ENCODE data around the gene PSD4. TPM values are rescaled to one million over a fixed set of nuclear protein-coding genes. Genes with fewer than 3 reads are reported as not detected.

The PSD4 gene
- total and polyA plus RNA-seq, 2 of the 4 experiments (the other 2 are of a cell fraction): 0.36 to 0.70 TPM

DNA sequence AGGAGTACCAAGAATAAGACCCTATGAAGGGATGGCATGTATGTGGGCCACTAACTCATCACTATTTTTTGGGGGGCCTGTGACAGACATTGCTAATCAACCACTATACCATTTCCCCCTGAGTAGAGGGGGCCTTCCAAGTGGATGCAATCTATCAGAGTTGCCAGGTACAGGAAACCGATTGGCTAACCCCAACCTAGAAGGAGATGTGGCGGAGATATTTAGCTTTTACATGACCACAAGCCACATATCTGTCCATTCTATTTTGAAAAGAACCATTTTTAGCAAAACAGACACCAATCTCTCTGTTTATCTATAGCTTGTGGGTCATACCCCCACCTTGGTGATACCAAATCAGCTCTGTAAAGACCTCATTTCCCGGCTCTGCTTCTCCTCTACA is 53.9 kb downstream of the PSD4 start:
- dilution Hi-C loops (cut with HindIII; ENCODE audit: low sequenced_read_pairs, unreplicated experiment): no loop called here

More for the DNA sequence above, 53.9 kb downstream of the PSD4 start:
- no peak overlapping the region for H4K91ac ChIP-seq (ENCODE audit: insufficient read depth, low read depth, low read length)
- H3K18ac ChIP-seq (ENCODE audit: low read depth, low read length): no peak overlapping the region
- DNase-seq: no peak
- H3K14ac ChIP-seq (replicated peaks; ENCODE audit: low read depth, low read length): no peak overlapping the region
- ChIA-PET POLR2A (ENCODE audit: unreplicated experiment) (no interaction called here), CTCF (interaction anchor here (0.6 kb wide), 1 partner anchor 183 kb away, joined by 3 read pairs; no protein-coding TSS in a partner anchor)
- no peak overlapping the region for H2BK20ac ChIP-seq (ENCODE audit: low read depth, low read length)
- no peak overlapping the region for H2AK9ac ChIP-seq (replicated peaks; ENCODE audit: low read depth, low read length, poor library complexity)
- no peak overlapping the region for H3K56ac ChIP-seq (ENCODE audit: extremely low read depth, insufficient read depth, low read length)
- no peak overlapping the region for H2BK120ac ChIP-seq (ENCODE audit: low read depth, low read length)
- no peak overlapping the region for H4K8ac ChIP-seq (ENCODE audit: low read depth in 2 of 2, low read length in 2 of 2)
- H3K9me1 ChIP-seq (ENCODE audit: insufficient read depth, low read length): no peaks in the 10 kb centered on the region
- no peaks in the 10 kb centered on the region for H3K4me1 ChIP-seq (ENCODE audit: control insufficient read depth, insufficient read depth, low read length)
- no peak overlapping the region for H3K4ac ChIP-seq (ENCODE audit: low read depth, low read length)
- H3K27me3 ChIP-seq (ENCODE audit: control insufficient read depth, insufficient read depth, low read length): peaks cover 2% of the 10 kb centered on the region; the same call in 1 of the 2 replicates
- no peak overlapping the region for H3K4me2 ChIP-seq (ENCODE audit: low read depth, low read length)
- WGBS, 2 experiments (ENCODE audit: extremely low coverage in 2 of 2, insufficient read length in 1 of 2): no CpG with 5 or more reads among the region's 3 CpGs
- no peak overlapping the region for H4K5ac ChIP-seq (ENCODE audit: low read depth, low read length)
- intact Hi-C loops (cut with micrococcal nuclease): no loop called here
- no peaks in the 10 kb centered on the region for H4K20me1 ChIP-seq (ENCODE audit: insufficient read depth, low read length)
- H2BK15ac ChIP-seq (ENCODE audit: low read depth, low read length): no peak overlapping the region
- no peak overlapping the region for H3K23ac ChIP-seq (ENCODE audit: low read depth, low read length)
- H2BK5ac ChIP-seq (ENCODE audit: low read depth, low read length, poor library complexity, severe bottlenecking): no peak overlapping the region
- H2AK5ac ChIP-seq (ENCODE audit: low read depth, low read length): no peak overlapping the region
- ATAC-seq (ENCODE audit: low read depth): no peak
- in situ Hi-C loops (cut with MboI; ENCODE audit: low sequenced_read_pairs): no loop called here
- no peak overlapping the region for H3K9ac ChIP-seq (ENCODE audit: low read depth, low read length)
- no TSS peak for BruUV-seq (replicated peaks)
- H3K27ac ChIP-seq (ENCODE audit: insufficient read depth, low read length): no peak overlapping the region
- no peaks in the 10 kb centered on the region for H3K9me3 ChIP-seq (ENCODE audit: control insufficient read depth, insufficient read depth, low read length)
- H3K79me1 ChIP-seq (ENCODE audit: low read depth in 1 of 2, low read length in 2 of 2): no peaks in the 10 kb centered on the region
- H3K4me3 ChIP-seq (ENCODE audit: insufficient read depth, low read depth, low read length): no peak overlapping the region
- H3K36me3 ChIP-seq (ENCODE audit: control insufficient read depth, insufficient read depth, low read length): no peaks in the 10 kb centered on the region
- no peak overlapping the region for H2AFZ ChIP-seq (replicated peaks; ENCODE audit: low read length, poor library complexity)
- TF ChIP-seq POLR2A (IDR thresholded peaks at IDR 0.05; ENCODE audit: low read depth, low read length) (no peak), MAZ (IDR thresholded peaks at IDR 0.05; ENCODE audit: borderline replicate concordance, low read depth, low read length) (no peak), BHLHE40 (IDR thresholded peaks at IDR 0.05; ENCODE audit: low read depth, low read length) (no peak), NFE2L2 (IDR thresholded peaks at IDR 0.05; ENCODE audit: low read depth, low read length) (no peak)
- TF ChIP-seq, protein P1, sequence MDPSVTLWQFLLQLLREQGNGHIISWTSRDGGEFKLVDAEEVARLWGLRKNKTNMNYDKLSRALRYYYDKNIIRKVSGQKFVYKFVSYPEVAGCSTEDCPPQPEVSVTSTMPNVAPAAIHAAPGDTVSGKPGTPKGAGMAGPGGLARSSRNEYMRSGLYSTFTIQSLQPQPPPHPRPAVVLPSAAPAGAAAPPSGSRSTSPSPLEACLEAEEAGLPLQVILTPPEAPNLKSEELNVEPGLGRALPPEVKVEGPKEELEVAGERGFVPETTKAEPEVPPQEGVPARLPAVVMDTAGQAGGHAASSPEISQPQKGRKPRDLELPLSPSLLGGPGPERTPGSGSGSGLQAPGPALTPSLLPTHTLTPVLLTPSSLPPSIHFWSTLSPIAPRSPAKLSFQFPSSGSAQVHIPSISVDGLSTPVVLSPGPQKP (IDR thresholded peaks at IDR 0.05; ENCODE audit: borderline replicate concordance, low read depth, low read length): no peak
- TF ChIP-seq, protein P2, sequence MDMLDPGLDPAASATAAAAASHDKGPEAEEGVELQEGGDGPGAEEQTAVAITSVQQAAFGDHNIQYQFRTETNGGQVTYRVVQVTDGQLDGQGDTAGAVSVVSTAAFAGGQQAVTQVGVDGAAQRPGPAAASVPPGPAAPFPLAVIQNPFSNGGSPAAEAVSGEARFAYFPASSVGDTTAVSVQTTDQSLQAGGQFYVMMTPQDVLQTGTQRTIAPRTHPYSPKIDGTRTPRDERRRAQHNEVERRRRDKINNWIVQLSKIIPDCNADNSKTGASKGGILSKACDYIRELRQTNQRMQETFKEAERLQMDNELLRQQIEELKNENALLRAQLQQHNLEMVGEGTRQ (IDR thresholded peaks at IDR 0.05; ENCODE audit: low read depth, low read length): no peak
